Measurements from ENCODE around the gene PLVAP. TPM values are rescaled to one million over a fixed set of nuclear protein-coding genes. Genes with fewer than 3 reads are reported as not detected.

Gene PLVAP
- total RNA-seq, 1 experiment from 2014 or later: not detected

DNA sequence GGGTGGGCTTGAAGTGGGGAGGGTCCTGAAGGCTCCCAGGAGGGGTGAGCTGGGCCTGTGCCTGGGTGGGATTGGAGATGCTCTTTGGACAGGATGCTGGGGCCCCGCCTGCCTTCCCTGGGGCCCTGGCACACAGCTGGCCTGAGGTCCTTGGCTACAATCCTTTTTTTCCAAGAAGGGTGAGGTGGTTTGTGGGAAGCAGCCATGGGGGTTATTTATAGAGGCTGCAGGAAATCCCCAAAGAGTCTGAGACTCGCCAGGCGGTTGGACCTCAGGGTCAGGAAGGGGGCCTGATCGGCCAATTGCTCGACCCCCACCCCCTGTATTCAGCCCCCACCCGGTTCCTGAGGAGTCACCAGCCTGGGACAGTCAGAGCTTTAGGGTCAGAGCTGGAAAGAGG, 29.8 kb downstream of the PLVAP start:
- Histone ChIP-seq H3K56ac (ENCODE audit: insufficient read length, low read depth, low read length) (no peak overlapping the region), H3K14ac (ENCODE audit: insufficient read depth, low read length) (no peak overlapping the region), H3K4ac (ENCODE audit: low read depth, low read length) (no peak overlapping the region), H3K79me2 (ENCODE audit: insufficient read depth, low read length) (no peaks in the 10 kb centered on the region), H4K5ac (ENCODE audit: insufficient read length, low read depth, low read length) (no peak overlapping the region), H3K27ac (ENCODE audit: insufficient read length, low read depth, low read length) (no peak overlapping the region), H4K20me1 (ENCODE audit: control insufficient read depth, insufficient read depth, insufficient read length) (no peaks in the 10 kb centered on the region), H2AK5ac (ENCODE audit: insufficient read length, low read length) (no peak overlapping the region), H3K23me2 (ENCODE audit: insufficient read length, low read depth, low read length, poor library complexity, severe bottlenecking) (no peaks in the 10 kb centered on the region), H2BK5ac (ENCODE audit: insufficient read length, low read length) (no peak overlapping the region), H3K9ac (ENCODE audit: extremely low read depth, insufficient read length, low read length) (no peak overlapping the region), H2BK120ac (ENCODE audit: low read depth, low read length, poor library complexity, severe bottlenecking) (no peak overlapping the region), H4K8ac (replicated peaks; ENCODE audit: insufficient read length, low read depth, low read length) (no peak overlapping the region), H2BK20ac (ENCODE audit: low read depth, low read length, poor library complexity, severe bottlenecking) (no peak overlapping the region), H3K79me1 (ENCODE audit: insufficient read depth, low read depth, low read length, poor library complexity, severe bottlenecking) (no peaks in the 10 kb centered on the region), H3T11ph (ENCODE audit: low read length) (no peak overlapping the region), H4K91ac (ENCODE audit: insufficient read length, low read depth, low read length) (no peak overlapping the region), H2BK12ac (ENCODE audit: insufficient read length, low read depth, low read length) (no peak overlapping the region), H3K23ac (ENCODE audit: insufficient read length, low read depth, low read length) (no peak overlapping the region), H3K18ac (ENCODE audit: insufficient read length, low read depth, low read length) (no peak overlapping the region), H3K4me1 (ENCODE audit: insufficient read depth, low read length) (no peaks in the 10 kb centered on the region), H3K27me3 (ENCODE audit: insufficient read depth, low read length) (no peaks in the 10 kb centered on the region), H2BK15ac (ENCODE audit: low read depth, low read length) (no peak overlapping the region), H3K4me2 (ENCODE audit: insufficient read depth, insufficient read length, low read length) (no peak overlapping the region), H3K9me3 (ENCODE audit: control insufficient read depth, low read depth, low read length) (no peaks in the 10 kb centered on the region), H2AFZ (ENCODE audit: low read length) (no peak overlapping the region)
- DNase-seq: no peak
- Mint-ChIP-seq H3K9me3 (no peaks in the 10 kb centered on the region; a peak in 1 of 5 replicates), H3K27ac (no peak overlapping the region), H3K27me3 (ENCODE audit: low read depth) (peaks cover 4% of the 10 kb centered on the region; the same call in 1 of the 2 replicates), H3K4me1 (peaks cover 11 to 20% of the 10 kb centered on the region in 2 experiments), H3K36me3 (ENCODE audit: insufficient read depth in 1 of 3, low read depth in 3 of 3) (peaks cover 2 to 15% (median 6%) of the 10 kb centered on the region in 3 experiments; a peak in 5 of 7 replicates), H3K4me3 (no peak overlapping the region)
- no CpG with 5 or more reads among the region's 6 CpGs for WGBS (ENCODE audit: extremely low coverage, insufficient read length, low lambda C conversion rate)
- TF ChIP-seq, protein P1, sequence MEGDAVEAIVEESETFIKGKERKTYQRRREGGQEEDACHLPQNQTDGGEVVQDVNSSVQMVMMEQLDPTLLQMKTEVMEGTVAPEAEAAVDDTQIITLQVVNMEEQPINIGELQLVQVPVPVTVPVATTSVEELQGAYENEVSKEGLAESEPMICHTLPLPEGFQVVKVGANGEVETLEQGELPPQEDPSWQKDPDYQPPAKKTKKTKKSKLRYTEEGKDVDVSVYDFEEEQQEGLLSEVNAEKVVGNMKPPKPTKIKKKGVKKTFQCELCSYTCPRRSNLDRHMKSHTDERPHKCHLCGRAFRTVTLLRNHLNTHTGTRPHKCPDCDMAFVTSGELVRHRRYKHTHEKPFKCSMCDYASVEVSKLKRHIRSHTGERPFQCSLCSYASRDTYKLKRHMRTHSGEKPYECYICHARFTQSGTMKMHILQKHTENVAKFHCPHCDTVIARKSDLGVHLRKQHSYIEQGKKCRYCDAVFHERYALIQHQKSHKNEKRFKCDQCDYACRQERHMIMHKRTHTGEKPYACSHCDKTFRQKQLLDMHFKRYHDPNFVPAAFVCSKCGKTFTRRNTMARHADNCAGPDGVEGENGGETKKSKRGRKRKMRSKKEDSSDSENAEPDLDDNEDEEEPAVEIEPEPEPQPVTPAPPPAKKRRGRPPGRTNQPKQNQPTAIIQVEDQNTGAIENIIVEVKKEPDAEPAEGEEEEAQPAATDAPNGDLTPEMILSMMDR (conservative IDR thresholded peaks at IDR 0.05): no peak
